Measurements from ENCODE around the gene OR52M1. TPM values are rescaled to one million over a fixed set of nuclear protein-coding genes. Genes with fewer than 3 reads are reported as not detected.

OR52M1 gene
- total RNA-seq, 1 donor from 2014 or later, result not detected

DNA sequence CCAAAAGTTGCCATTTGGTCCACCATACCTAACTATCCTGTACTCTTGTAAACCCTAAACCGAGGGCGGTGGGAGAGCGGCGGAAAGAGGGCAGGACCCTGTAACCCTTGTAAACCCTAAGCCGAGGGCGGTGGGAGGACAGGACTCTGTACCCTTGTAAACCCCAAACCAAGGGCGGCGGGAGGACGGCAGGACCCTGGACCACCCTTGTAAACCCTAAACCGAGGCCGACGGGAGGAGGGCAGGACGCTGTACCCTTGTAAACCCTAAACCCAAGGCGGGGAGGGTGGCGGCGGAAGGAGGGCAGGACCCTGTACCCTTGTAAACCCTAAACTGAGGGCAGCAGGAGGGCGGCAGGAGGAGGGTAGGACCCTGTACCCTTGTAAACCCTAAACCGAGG lies 24.1 kb downstream of the OR52M1 start:
- Mint-ChIP-seq H3K27me3 (ENCODE audit: low read depth) (peaks cover 5% of the 10 kb centered on the region), H3K9me3 (peaks cover 11% of the 10 kb centered on the region), H3K36me3 (ENCODE audit: low read depth) (no peaks in the 10 kb centered on the region), H3K4me1 (no peaks in the 10 kb centered on the region), H3K4me3 (no peak overlapping the region), H3K27ac (ENCODE audit: unreplicated experiment) (no peak overlapping the region)
- TF ChIP-seq, protein P1, sequence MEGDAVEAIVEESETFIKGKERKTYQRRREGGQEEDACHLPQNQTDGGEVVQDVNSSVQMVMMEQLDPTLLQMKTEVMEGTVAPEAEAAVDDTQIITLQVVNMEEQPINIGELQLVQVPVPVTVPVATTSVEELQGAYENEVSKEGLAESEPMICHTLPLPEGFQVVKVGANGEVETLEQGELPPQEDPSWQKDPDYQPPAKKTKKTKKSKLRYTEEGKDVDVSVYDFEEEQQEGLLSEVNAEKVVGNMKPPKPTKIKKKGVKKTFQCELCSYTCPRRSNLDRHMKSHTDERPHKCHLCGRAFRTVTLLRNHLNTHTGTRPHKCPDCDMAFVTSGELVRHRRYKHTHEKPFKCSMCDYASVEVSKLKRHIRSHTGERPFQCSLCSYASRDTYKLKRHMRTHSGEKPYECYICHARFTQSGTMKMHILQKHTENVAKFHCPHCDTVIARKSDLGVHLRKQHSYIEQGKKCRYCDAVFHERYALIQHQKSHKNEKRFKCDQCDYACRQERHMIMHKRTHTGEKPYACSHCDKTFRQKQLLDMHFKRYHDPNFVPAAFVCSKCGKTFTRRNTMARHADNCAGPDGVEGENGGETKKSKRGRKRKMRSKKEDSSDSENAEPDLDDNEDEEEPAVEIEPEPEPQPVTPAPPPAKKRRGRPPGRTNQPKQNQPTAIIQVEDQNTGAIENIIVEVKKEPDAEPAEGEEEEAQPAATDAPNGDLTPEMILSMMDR (conservative IDR thresholded peaks at IDR 0.05), result no peak
- DNase-seq (ENCODE audit: low read depth, low spot score), result no peak

DNA sequence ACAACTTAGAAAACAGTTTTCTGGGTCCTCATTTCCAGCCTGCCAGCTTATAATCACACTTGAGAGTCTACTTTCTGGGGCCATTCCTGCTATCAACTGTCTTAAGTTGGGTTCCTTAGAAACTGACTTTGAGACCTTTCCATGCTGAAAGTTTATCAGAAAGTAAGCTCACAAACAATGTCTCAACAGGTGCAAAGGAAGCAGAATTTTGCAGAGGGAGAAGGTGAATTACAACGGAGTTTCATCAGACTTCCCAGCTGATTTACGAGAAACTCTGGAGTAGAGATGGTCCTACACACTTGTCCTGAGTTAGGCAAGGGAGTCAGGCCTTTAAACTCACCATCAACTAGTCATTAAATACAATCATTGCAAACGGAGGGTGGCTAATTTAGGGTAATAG lies 31.9 kb downstream of the OR52M1 start:
- H3K27me3 Mint-ChIP-seq (ENCODE audit: low read depth), result peaks cover 15% of the 10 kb centered on the region
- H3K36me3 Mint-ChIP-seq (ENCODE audit: low read depth), result no peaks in the 10 kb centered on the region
- no peak for DNase-seq (ENCODE audit: low read depth, low spot score)
- H3K4me3 Mint-ChIP-seq, result no peak overlapping the region
- H3K4me1 Mint-ChIP-seq, result no peaks in the 10 kb centered on the region
- peaks cover 2% of the 10 kb centered on the region for H3K9me3 Mint-ChIP-seq
- H3K27ac Mint-ChIP-seq (ENCODE audit: unreplicated experiment), result no peak overlapping the region
- TF ChIP-seq, protein P1 (conservative IDR thresholded peaks at IDR 0.05), result no peak

GRCh38 chr11:4577761-4578160 lies 32.8 kb downstream of the OR52M1 start:
- TF ChIP-seq, protein P1 (conservative IDR thresholded peaks at IDR 0.05), result no peak
- DNase-seq (ENCODE audit: low read depth, low spot score), result no peak
- H3K4me3 Mint-ChIP-seq, result no peak overlapping the region
- peaks cover 3% of the 10 kb centered on the region for H3K9me3 Mint-ChIP-seq
- H3K27ac Mint-ChIP-seq (ENCODE audit: unreplicated experiment), result no peak overlapping the region
- H3K27me3 Mint-ChIP-seq (ENCODE audit: low read depth), result peaks cover 16% of the 10 kb centered on the region
- H3K4me1 Mint-ChIP-seq, result no peaks in the 10 kb centered on the region
- H3K36me3 Mint-ChIP-seq (ENCODE audit: low read depth), result no peaks in the 10 kb centered on the region

GRCh38 chr11:4578624-4579023 lies 33.6 kb downstream of the OR52M1 start:
- peaks cover 3% of the 10 kb centered on the region for H3K9me3 Mint-ChIP-seq
- no peak for DNase-seq (ENCODE audit: low read depth, low spot score)
- H3K4me3 Mint-ChIP-seq, result no peak overlapping the region
- no peaks in the 10 kb centered on the region for H3K36me3 Mint-ChIP-seq (ENCODE audit: low read depth)
- peaks cover 21% of the 10 kb centered on the region for H3K27me3 Mint-ChIP-seq (ENCODE audit: low read depth)
- TF ChIP-seq, protein P1 (conservative IDR thresholded peaks at IDR 0.05), result no peak
- no peak overlapping the region for H3K27ac Mint-ChIP-seq (ENCODE audit: unreplicated experiment)
- no peaks in the 10 kb centered on the region for H3K4me1 Mint-ChIP-seq

DNA sequence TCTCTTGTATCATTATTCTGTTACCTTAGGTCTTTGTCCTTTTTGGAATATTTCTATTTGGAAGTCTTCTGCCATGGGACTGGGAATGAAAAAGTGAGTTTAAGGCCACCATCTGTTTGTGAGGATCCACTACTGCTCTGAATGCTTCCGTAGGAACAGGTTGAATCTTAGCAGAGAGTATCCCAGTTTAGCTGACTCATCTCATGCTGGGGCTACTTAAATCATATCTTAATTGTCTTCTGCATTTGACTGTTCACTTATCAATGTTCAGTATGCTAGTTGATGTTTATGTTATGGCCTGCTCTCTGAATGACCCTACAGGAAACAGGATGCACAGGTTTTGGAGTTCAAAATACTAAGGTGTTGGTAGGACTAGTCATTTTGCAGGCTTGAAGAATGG lies 35.1 kb downstream of the OR52M1 start:
- no peak overlapping the region for H3K27ac Mint-ChIP-seq (ENCODE audit: unreplicated experiment)

More for the DNA sequence above, 35.1 kb downstream of the OR52M1 start:
- Mint-ChIP-seq H3K4me1 (no peaks in the 10 kb centered on the region), H3K9me3 (peaks cover 3% of the 10 kb centered on the region), H3K27me3 (ENCODE audit: low read depth) (peaks cover 32% of the 10 kb centered on the region), H3K36me3 (ENCODE audit: low read depth) (no peaks in the 10 kb centered on the region), H3K4me3 (no peak overlapping the region)
- no peak for DNase-seq (ENCODE audit: low read depth, low spot score)
- TF ChIP-seq, protein P1 (conservative IDR thresholded peaks at IDR 0.05), result no peak
